HG03565 (cell line): ENCODE measurements around the gene TSC22D1.
A peak's percentile ranks its signal among the peaks of the same experiment; 100 is the strongest.

Source experiments
- ATAC-seq: cut with Tn5 transposase; IDR thresholded peaks from one replicate; pipeline ENCODE4 v1.9.1; 2021; ENCODE audit warnings: mild to moderate bottlenecking, moderate library complexity; ENCODE audit not compliant: unreplicated experiment

TSC22D1 gene

GRCh38 chr13:44455769-44456168, 120.4 kb downstream of the TSC22D1 start:
- no peak for ATAC-seq

GRCh38 chr13:44453881-44454280, 122.2 kb downstream of the TSC22D1 start:
- no peak for ATAC-seq

- ATAC-seq = no peak
These were observed 123.1 kb downstream of the TSC22D1 start for GRCh38 chr13:44453069-44453468.

- ATAC-seq = no peak
These were observed 123.7 kb downstream of the TSC22D1 start for GRCh38 chr13:44452418-44452817.

- ATAC-seq = no peak
These were observed 124.5 kb downstream of the TSC22D1 start for GRCh38 chr13:44451651-44452050.

- ATAC-seq = no peak
These were observed 125.0 kb downstream of the TSC22D1 start for GRCh38 chr13:44451126-44451525.

- no peak for ATAC-seq
These were observed 125.9 kb downstream of the TSC22D1 start for GRCh38 chr13:44449999-44450821.

- ATAC-seq = no peak
These were observed 127.3 kb downstream of the TSC22D1 start for GRCh38 chr13:44448875-44449274.

GRCh38 chr13:44448373-44448772, 127.8 kb downstream of the TSC22D1 start:
- ATAC-seq = no peak

GRCh38 chr13:44447783-44448321, 128.3 kb downstream of the TSC22D1 start:
- no peak for ATAC-seq

GRCh38 chr13:44440046-44440608, 136.0 kb downstream of the TSC22D1 start:
- no peak for ATAC-seq

GRCh38 chr13:44439452-44440024, 136.6 kb downstream of the TSC22D1 start:
- no peak for ATAC-seq

- no peak for ATAC-seq
These were observed 137.9 kb downstream of the TSC22D1 start for GRCh38 chr13:44438234-44438579.

- no peak for ATAC-seq
These were observed 138.5 kb downstream of the TSC22D1 start for GRCh38 chr13:44437356-44438233.

GRCh38 chr13:44436589-44437337, 139.4 kb downstream of the TSC22D1 start:
- ATAC-seq = no peak

- ATAC-seq = no peak
These were observed 140.1 kb downstream of the TSC22D1 start for GRCh38 chr13:44435919-44436510.

GRCh38 chr13:44435142-44435918, 140.8 kb downstream of the TSC22D1 start:
- ATAC-seq = peak; percentile 47

GRCh38 chr13:44434766-44435141, 141.4 kb downstream of the TSC22D1 start:
- no peak for ATAC-seq
